ELR (cell line): ENCODE measurements around the gene TTC6.

Experiments used
- DNase-seq: peaks from one replicate; pipeline ENCODE4 v3.0.0-alpha.2; 2015; ENCODE audit warnings: low read depth

Gene TTC6

GRCh38 chr14:37597538-37597913, 2.1 kb downstream of the TTC6 start:
- DNase-seq = peak; percentile 51

- DNase-seq = no peak
Measured at GRCh38 chr14:37597914-37598746, 2.7 kb downstream of the TTC6 start.

GRCh38 chr14:37598747-37599506, 3.5 kb downstream of the TTC6 start:
- no peak for DNase-seq

GRCh38 chr14:37599507-37600368, 4.3 kb downstream of the TTC6 start:
- no peak for DNase-seq

- DNase-seq = no peak
Measured at GRCh38 chr14:37600880-37601741, 5.7 kb downstream of the TTC6 start.

- DNase-seq = no peak
Measured at GRCh38 chr14:37601865-37602264, 6.4 kb downstream of the TTC6 start.

GRCh38 chr14:37602605-37603453, 7.4 kb downstream of the TTC6 start:
- DNase-seq = no peak

- no peak for DNase-seq
Measured at GRCh38 chr14:37603688-37604251, 8.3 kb downstream of the TTC6 start.

- DNase-seq = no peak
Measured at GRCh38 chr14:37606678-37607077, 11.2 kb downstream of the TTC6 start.

- DNase-seq = no peak
Measured at GRCh38 chr14:37608649-37609048, 13.2 kb downstream of the TTC6 start.

GRCh38 chr14:37610945-37611523, 15.6 kb downstream of the TTC6 start:
- no peak for DNase-seq

- no peak for DNase-seq
Measured at GRCh38 chr14:37615582-37616289, 20.3 kb downstream of the TTC6 start.

GRCh38 chr14:37616853-37617252, 21.4 kb downstream of the TTC6 start:
- DNase-seq = no peak

- no peak for DNase-seq
Measured at GRCh38 chr14:37617864-37618365, 22.5 kb downstream of the TTC6 start.

GRCh38 chr14:37618498-37619028, 23.1 kb downstream of the TTC6 start:
- DNase-seq = no peak

- no peak for DNase-seq
Measured at GRCh38 chr14:37620856-37621255, 25.4 kb downstream of the TTC6 start.

GRCh38 chr14:37622231-37622923, 26.9 kb downstream of the TTC6 start:
- DNase-seq = no peak

GRCh38 chr14:37623426-37623951, 28.1 kb downstream of the TTC6 start:
- peak; percentile 88 for DNase-seq
